Stimulated activated CD4-positive, alpha-beta T cell treated with anti-CD3 and anti-CD28 coated beads, Interleukin-12 subunit alpha, Interleukin-12 subunit beta, amount 100 ng/mL, for 24 hours (primary cell): ENCODE data around the gene RRAD.

Experiments used
- DNase-seq, 2 experiments: peaks; one replicate each; pipeline ENCODE4 v3.0.0-alpha.2; 2020; ENCODE audit warnings: low read depth in 2 of 2

The RRAD gene

GRCh38 chr16:66934138-66934838, 9.0 kb upstream of the RRAD start, which contains the start of gene CIAO2B:
Gene CIAO2B, minus strand, starts transcription at chr16:66934402. Its CDS starts 38 bp downstream, at chr16:66934364.
- peak; percentile 79 to 89 for DNase-seq

- peak; percentile 17 to 46 for DNase-seq
Observed at GRCh38 chr16:66933776-66934137, 8.4 kb upstream of the RRAD start.

- DNase-seq = no peak
Observed at GRCh38 chr16:66932076-66932475, 6.7 kb upstream of the RRAD start.

- DNase-seq = no peak
Observed at GRCh38 chr16:66931665-66932064, 6.3 kb upstream of the RRAD start.

GRCh38 chr16:66930189-66930588, 4.9 kb upstream of the RRAD start:
- DNase-seq = no peak

- DNase-seq = no peak
Observed at GRCh38 chr16:66928702-66929388, 3.5 kb upstream of the RRAD start.

GRCh38 chr16:66927918-66928649, 2.7 kb upstream of the RRAD start:
- no peak for DNase-seq

GRCh38 chr16:66926961-66927436, 1.7 kb upstream of the RRAD start:
- no peak for DNase-seq

GRCh38 chr16:66926171-66926947, 1.0 kb upstream of the RRAD start:
- DNase-seq = no peak

GRCh38 chr16:66924527-66925321, 611 bp downstream of the RRAD start:
- no peak for DNase-seq

GRCh38 chr16:66923866-66924265, 1.5 kb downstream of the RRAD start:
- no peak for DNase-seq

- DNase-seq = no peak
Observed at GRCh38 chr16:66923247-66923731, 2.0 kb downstream of the RRAD start.

- DNase-seq = no peak
Observed at GRCh38 chr16:66921729-66922450, 3.4 kb downstream of the RRAD start.

GRCh38 chr16:66920924-66921680, 4.2 kb downstream of the RRAD start:
- DNase-seq = no peak

- DNase-seq = no peak
Observed at GRCh38 chr16:66920299-66920590, 5.1 kb downstream of the RRAD start.

GRCh38 chr16:66919569-66920298, 5.6 kb downstream of the RRAD start:
- no peak for DNase-seq

GRCh38 chr16:66918803-66919568, 6.3 kb downstream of the RRAD start, which contains the start of gene CDH16:
Gene CDH16, minus strand, starts transcription at chr16:66918885. Its CDS starts 820 bp downstream, at chr16:66918065.
- no peak for DNase-seq

- no peak for DNase-seq
Observed at GRCh38 chr16:66918355-66918754, 7.0 kb downstream of the RRAD start.
